WTC11 (cell line): ENCODE data around the gene ANAPC16. TPM values are rescaled to one million over a fixed set of nuclear protein-coding genes. Genes with fewer than 3 reads are reported as not detected.
A peak's percentile ranks its signal among the peaks of the same experiment; 100 is the strongest.

Experiments used
- ATAC-seq: fragments of 200-7000 bp; cut with Tn5 transposase; 2 replicates; pipeline ENCODE4 v1.10.0; 2021; ENCODE audit warnings: mild to moderate bottlenecking, moderate library complexity
- CTCF ChIA-PET: fragments of 300-600 bp; sonication (Branson Sonifier 250); formaldehyde crosslinking; loops from one replicate; lab custom pipeline; 2021; ENCODE audit warnings: antibody characterized with exemption; lab: Charles Lee
- POLR2A ChIA-PET: fragments of 350-600 bp; sonication (Branson Sonifier 250); formaldehyde crosslinking; loops from one replicate; lab custom pipeline; 2021; ENCODE audit warnings: antibody characterized with exemption; lab: Charles Lee
- DNase-seq: peaks from one replicate; pipeline ENCODE4 v3.0.0; 2021; ENCODE audit warnings: low spot score
- H3K27ac Mint-ChIP-seq: 2 replicates; pipeline ENCODE4 v1.8.0; 2021; ENCODE audit warnings: mixed read lengths
- H3K27me3 Mint-ChIP-seq: 2 replicates; pipeline ENCODE4 v1.8.0; 2021; ENCODE audit warnings: low read depth, mild to moderate bottlenecking, moderate library complexity, mixed read lengths
- H3K36me3 Mint-ChIP-seq: 2 replicates; pipeline ENCODE4 v1.8.0; 2021; ENCODE audit warnings: mixed read lengths
- H3K4me1 Mint-ChIP-seq: 2 replicates; pipeline ENCODE4 v1.8.0; 2022; ENCODE audit warnings: mixed read lengths
- H3K4me3 Mint-ChIP-seq: 2 replicates; pipeline ENCODE4 v1.8.0; 2021; ENCODE audit warnings: mild to moderate bottlenecking, moderate library complexity, mixed read lengths
- H3K9me3 Mint-ChIP-seq: 2 replicates; pipeline ENCODE4 v1.8.0; 2021; ENCODE audit warnings: mixed read lengths
- ETV6 ChIP-seq: sonication (generic); formaldehyde crosslinking; IDR thresholded peaks from 2 replicates; pipeline ENCODE4 v1.8.1; 2022; ENCODE audit warnings: mild to moderate bottlenecking, missing genetic modification reagents
- GABPB1 ChIP-seq: sonication (generic); formaldehyde crosslinking; IDR thresholded peaks from 2 replicates; pipeline ENCODE4 v1.8.1; 2023; ENCODE audit warnings: mild to moderate bottlenecking, missing genetic modification reagents
- MYBL2 ChIP-seq: sonication (generic); formaldehyde crosslinking; IDR thresholded peaks from 2 replicates; pipeline ENCODE4 v1.8.1; 2023; ENCODE audit warnings: mild to moderate bottlenecking, moderate library complexity, missing genetic modification reagents
- NFYB ChIP-seq: sonication (generic); formaldehyde crosslinking; conservative IDR thresholded peaks from 2 replicates; pipeline ENCODE4 v1.8.0; 2022; ENCODE audit warnings: low read depth, missing genetic modification reagents
- SMAD4 ChIP-seq: sonication (generic); formaldehyde crosslinking; IDR thresholded peaks from 2 replicates; pipeline ENCODE4 v1.8.0; 2022; ENCODE audit warnings: mild to moderate bottlenecking, missing genetic modification reagents
- TEAD1 ChIP-seq: sonication (generic); formaldehyde crosslinking; IDR thresholded peaks from 2 replicates; pipeline ENCODE4 v1.8.0; 2022; ENCODE audit warnings: mild to moderate bottlenecking, missing genetic modification reagents
- ZNF121 ChIP-seq: sonication (generic); formaldehyde crosslinking; IDR thresholded peaks from 2 replicates; pipeline ENCODE4 v1.8.0; 2023; ENCODE audit warnings: missing genetic modification reagents
- ZNF219 ChIP-seq: sonication (generic); formaldehyde crosslinking; IDR thresholded peaks from 2 replicates; pipeline ENCODE4 v1.8.0; 2023; ENCODE audit warnings: missing genetic modification reagents, mild to moderate bottlenecking, borderline replicate concordance
- ZNF317 ChIP-seq: sonication (generic); formaldehyde crosslinking; IDR thresholded peaks from 2 replicates; pipeline ENCODE4 v1.8.1; 2023; ENCODE audit warnings: low read depth, mild to moderate bottlenecking, moderate library complexity, missing genetic modification reagents, borderline replicate concordance
- ZNF423 ChIP-seq: fragments of 250-450 bp; sonication (Bioruptor Pico); IDR thresholded peaks from 2 replicates; pipeline ENCODE4 v2.1.2; 2022; ENCODE audit warnings: mild to moderate bottlenecking, moderate library complexity
- total RNA-seq: library from RNA; stranded (reverse); gene quantifications from 3 replicates; pipeline ENCODE4 v1.2.3, GENCODE V29; 2021
- TF ChIP-seq, protein P1 (sequence below): sonication (generic); formaldehyde crosslinking; IDR thresholded peaks from 2 replicates; pipeline ENCODE4 v1.8.1; 2022; ENCODE audit warnings: mild to moderate bottlenecking, moderate library complexity, missing genetic modification reagents
- TF ChIP-seq, protein P2 (sequence below): sonication (generic); formaldehyde crosslinking; IDR thresholded peaks from 2 replicates; pipeline ENCODE4 v1.8.1; 2022; ENCODE audit warnings: missing genetic modification reagents, borderline replicate concordance
- TF ChIP-seq, protein P3 (sequence below): sonication (generic); formaldehyde crosslinking; conservative IDR thresholded peaks from 2 replicates; pipeline ENCODE4 v1.8.1; 2022; ENCODE audit warnings: mild to moderate bottlenecking, missing genetic modification reagents
- TF ChIP-seq, protein P4 (sequence below): sonication (generic); formaldehyde crosslinking; IDR thresholded peaks from 2 replicates; pipeline ENCODE4 v1.8.0; 2023; ENCODE audit warnings: mild to moderate bottlenecking, missing genetic modification reagents
- TF ChIP-seq, protein P5 (sequence below): sonication (generic); formaldehyde crosslinking; IDR thresholded peaks from 2 replicates; pipeline ENCODE4 v1.8.0; 2022; ENCODE audit warnings: missing genetic modification reagents
- TF ChIP-seq, protein P6 (sequence below): sonication (generic); formaldehyde crosslinking; IDR thresholded peaks from 2 replicates; pipeline ENCODE4 v1.8.1; 2023; ENCODE audit warnings: mild to moderate bottlenecking, missing genetic modification reagents
- TF ChIP-seq, protein P7 (sequence below): sonication (generic); formaldehyde crosslinking; IDR thresholded peaks from 2 replicates; pipeline ENCODE4 v1.8.0; 2023; ENCODE audit warnings: missing genetic modification reagents, mild to moderate bottlenecking, borderline replicate concordance

ANAPC16 gene
- total RNA-seq, 1 experiment from 2014 or later: 52.3 TPM

DNA sequence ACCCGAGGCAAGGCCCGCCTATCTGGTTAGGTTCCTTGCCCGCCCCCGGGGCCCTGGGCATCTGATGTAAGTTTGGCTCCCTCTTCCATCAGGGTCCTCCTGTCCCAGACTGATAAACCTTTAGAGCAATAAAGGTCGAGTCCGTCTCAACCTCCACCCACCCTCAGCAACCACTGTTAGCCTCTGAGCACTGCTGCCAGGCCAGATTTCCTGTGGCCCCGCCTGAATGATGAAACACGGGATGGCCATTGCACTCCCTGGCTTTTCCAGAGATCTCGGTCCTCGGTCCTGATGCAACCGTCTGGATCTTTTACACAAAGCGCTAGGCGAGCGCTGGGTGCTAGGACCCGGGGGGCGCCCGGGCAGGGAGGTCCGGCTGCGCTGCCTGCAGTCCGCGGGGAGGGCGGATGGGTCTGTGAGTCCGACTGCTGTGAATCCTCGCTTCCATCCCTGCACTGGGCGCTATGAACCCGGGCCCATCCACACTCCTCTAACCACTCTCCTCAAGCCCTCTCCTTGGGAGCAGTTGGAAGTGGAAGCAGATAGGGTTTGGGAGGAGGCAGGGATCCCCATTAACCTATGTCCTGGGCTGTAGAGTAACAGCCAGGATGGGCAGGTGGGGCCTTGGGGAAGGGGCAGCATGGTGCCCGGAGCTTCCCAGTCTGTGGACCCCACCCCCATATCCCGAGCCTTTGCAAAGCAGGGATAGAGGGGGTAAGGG is 57.0 kb downstream of the ANAPC16 start:
- no peaks in the 10 kb centered on the region for H3K9me3 Mint-ChIP-seq
- CTCF ChIA-PET: interaction anchor here (0.7 to 5.3 kb wide), 10 partner anchors 9 to 224 kb away, joined by 3 to 75 read pairs (median 4); no protein-coding TSS in a partner anchor
- peak overlapping the region; percentile 95 for H3K4me3 Mint-ChIP-seq
- POLR2A ChIA-PET: interaction anchor here (0.6 to 5.1 kb wide), 40 partner anchors 8 to 565 kb away, joined by 3 to 182 read pairs (median 5); partner anchors contain the start of genes ANAPC16 and ASCC1
- H3K4me1 Mint-ChIP-seq: peaks cover 48% of the 10 kb centered on the region
- peaks cover 20% of the 10 kb centered on the region for H3K36me3 Mint-ChIP-seq
- H3K27ac Mint-ChIP-seq: peak overlapping the region; percentile 99
- peak; percentile 92 for DNase-seq
- peak; percentile 45 for ATAC-seq
- no peaks in the 10 kb centered on the region; the same call in 1 of the 2 replicates for H3K27me3 Mint-ChIP-seq
- TF ChIP-seq NFYB (CRISPR knock-in tag) (peak; percentile 34; the same call in 1 of the 2 replicates), SMAD4 (CRISPR knock-in tag) (peak; percentile 55; the same call in 1 of the 2 replicates), ETV6 (CRISPR knock-in tag) (0 out of 2 replicates have a peak, but pooled peaks have one; percentile 22), MYBL2 (CRISPR knock-in tag) (peak; percentile 64; the same call in 1 of the 2 replicates), TEAD1 (CRISPR knock-in tag) (peak; percentile 73; the same call in 1 of the 2 replicates), GABPB1 (CRISPR knock-in tag) (peak; percentile 100), ZNF219 (CRISPR knock-in tag) (0 out of 2 replicates have a peak, but pooled peaks have one; percentile 43), ZNF317 (0 out of 2 replicates have a peak, but pooled peaks have one; percentile 14), ZNF121 (no peak), ZNF423 (peak; percentile 76; the same call in 1 of the 2 replicates)
- TF ChIP-seq, protein P1, sequence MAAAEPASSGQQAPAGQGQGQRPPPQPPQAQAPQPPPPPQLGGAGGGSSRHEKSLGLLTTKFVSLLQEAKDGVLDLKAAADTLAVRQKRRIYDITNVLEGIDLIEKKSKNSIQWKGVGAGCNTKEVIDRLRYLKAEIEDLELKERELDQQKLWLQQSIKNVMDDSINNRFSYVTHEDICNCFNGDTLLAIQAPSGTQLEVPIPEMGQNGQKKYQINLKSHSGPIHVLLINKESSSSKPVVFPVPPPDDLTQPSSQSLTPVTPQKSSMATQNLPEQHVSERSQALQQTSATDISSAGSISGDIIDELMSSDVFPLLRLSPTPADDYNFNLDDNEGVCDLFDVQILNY (CRISPR knock-in tag): peak; percentile 55
- TF ChIP-seq, protein P2, sequence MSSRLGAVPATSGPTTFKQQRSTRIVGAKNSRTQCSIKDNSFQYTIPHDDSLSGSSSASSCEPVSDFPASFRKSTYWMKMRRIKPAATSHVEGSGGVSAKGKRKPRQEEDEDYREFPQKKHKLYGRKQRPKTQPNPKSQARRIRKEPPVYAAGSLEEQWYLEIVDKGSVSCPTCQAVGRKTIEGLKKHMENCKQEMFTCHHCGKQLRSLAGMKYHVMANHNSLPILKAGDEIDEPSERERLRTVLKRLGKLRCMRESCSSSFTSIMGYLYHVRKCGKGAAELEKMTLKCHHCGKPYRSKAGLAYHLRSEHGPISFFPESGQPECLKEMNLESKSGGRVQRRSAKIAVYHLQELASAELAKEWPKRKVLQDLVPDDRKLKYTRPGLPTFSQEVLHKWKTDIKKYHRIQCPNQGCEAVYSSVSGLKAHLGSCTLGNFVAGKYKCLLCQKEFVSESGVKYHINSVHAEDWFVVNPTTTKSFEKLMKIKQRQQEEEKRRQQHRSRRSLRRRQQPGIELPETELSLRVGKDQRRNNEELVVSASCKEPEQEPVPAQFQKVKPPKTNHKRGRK (CRISPR knock-in tag): no peak
- TF ChIP-seq, protein P3, sequence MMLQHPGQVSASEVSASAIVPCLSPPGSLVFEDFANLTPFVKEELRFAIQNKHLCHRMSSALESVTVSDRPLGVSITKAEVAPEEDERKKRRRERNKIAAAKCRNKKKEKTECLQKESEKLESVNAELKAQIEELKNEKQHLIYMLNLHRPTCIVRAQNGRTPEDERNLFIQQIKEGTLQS: 0 out of 2 replicates have a peak, but pooled peaks have one; percentile 45
- TF ChIP-seq, protein P4, sequence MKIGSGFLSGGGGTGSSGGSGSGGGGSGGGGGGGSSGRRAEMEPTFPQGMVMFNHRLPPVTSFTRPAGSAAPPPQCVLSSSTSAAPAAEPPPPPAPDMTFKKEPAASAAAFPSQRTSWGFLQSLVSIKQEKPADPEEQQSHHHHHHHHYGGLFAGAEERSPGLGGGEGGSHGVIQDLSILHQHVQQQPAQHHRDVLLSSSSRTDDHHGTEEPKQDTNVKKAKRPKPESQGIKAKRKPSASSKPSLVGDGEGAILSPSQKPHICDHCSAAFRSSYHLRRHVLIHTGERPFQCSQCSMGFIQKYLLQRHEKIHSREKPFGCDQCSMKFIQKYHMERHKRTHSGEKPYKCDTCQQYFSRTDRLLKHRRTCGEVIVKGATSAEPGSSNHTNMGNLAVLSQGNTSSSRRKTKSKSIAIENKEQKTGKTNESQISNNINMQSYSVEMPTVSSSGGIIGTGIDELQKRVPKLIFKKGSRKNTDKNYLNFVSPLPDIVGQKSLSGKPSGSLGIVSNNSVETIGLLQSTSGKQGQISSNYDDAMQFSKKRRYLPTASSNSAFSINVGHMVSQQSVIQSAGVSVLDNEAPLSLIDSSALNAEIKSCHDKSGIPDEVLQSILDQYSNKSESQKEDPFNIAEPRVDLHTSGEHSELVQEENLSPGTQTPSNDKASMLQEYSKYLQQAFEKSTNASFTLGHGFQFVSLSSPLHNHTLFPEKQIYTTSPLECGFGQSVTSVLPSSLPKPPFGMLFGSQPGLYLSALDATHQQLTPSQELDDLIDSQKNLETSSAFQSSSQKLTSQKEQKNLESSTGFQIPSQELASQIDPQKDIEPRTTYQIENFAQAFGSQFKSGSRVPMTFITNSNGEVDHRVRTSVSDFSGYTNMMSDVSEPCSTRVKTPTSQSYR (CRISPR knock-in tag): peak; percentile 47
- TF ChIP-seq, protein P5, sequence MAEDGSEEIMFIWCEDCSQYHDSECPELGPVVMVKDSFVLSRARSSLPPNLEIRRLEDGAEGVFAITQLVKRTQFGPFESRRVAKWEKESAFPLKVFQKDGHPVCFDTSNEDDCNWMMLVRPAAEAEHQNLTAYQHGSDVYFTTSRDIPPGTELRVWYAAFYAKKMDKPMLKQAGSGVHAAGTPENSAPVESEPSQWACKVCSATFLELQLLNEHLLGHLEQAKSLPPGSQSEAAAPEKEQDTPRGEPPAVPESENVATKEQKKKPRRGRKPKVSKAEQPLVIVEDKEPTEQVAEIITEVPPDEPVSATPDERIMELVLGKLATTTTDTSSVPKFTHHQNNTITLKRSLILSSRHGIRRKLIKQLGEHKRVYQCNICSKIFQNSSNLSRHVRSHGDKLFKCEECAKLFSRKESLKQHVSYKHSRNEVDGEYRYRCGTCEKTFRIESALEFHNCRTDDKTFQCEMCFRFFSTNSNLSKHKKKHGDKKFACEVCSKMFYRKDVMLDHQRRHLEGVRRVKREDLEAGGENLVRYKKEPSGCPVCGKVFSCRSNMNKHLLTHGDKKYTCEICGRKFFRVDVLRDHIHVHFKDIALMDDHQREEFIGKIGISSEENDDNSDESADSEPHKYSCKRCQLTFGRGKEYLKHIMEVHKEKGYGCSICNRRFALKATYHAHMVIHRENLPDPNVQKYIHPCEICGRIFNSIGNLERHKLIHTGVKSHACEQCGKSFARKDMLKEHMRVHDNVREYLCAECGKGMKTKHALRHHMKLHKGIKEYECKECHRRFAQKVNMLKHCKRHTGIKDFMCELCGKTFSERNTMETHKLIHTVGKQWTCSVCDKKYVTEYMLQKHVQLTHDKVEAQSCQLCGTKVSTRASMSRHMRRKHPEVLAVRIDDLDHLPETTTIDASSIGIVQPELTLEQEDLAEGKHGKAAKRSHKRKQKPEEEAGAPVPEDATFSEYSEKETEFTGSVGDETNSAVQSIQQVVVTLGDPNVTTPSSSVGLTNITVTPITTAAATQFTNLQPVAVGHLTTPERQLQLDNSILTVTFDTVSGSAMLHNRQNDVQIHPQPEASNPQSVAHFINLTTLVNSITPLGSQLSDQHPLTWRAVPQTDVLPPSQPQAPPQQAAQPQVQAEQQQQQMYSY (CRISPR knock-in tag): no peak; the same call in none of the 2 replicates
- TF ChIP-seq, protein P6, sequence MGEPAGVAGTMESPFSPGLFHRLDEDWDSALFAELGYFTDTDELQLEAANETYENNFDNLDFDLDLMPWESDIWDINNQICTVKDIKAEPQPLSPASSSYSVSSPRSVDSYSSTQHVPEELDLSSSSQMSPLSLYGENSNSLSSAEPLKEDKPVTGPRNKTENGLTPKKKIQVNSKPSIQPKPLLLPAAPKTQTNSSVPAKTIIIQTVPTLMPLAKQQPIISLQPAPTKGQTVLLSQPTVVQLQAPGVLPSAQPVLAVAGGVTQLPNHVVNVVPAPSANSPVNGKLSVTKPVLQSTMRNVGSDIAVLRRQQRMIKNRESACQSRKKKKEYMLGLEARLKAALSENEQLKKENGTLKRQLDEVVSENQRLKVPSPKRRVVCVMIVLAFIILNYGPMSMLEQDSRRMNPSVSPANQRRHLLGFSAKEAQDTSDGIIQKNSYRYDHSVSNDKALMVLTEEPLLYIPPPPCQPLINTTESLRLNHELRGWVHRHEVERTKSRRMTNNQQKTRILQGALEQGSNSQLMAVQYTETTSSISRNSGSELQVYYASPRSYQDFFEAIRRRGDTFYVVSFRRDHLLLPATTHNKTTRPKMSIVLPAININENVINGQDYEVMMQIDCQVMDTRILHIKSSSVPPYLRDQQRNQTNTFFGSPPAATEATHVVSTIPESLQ (CRISPR knock-in tag): no peak
- TF ChIP-seq, protein P7, sequence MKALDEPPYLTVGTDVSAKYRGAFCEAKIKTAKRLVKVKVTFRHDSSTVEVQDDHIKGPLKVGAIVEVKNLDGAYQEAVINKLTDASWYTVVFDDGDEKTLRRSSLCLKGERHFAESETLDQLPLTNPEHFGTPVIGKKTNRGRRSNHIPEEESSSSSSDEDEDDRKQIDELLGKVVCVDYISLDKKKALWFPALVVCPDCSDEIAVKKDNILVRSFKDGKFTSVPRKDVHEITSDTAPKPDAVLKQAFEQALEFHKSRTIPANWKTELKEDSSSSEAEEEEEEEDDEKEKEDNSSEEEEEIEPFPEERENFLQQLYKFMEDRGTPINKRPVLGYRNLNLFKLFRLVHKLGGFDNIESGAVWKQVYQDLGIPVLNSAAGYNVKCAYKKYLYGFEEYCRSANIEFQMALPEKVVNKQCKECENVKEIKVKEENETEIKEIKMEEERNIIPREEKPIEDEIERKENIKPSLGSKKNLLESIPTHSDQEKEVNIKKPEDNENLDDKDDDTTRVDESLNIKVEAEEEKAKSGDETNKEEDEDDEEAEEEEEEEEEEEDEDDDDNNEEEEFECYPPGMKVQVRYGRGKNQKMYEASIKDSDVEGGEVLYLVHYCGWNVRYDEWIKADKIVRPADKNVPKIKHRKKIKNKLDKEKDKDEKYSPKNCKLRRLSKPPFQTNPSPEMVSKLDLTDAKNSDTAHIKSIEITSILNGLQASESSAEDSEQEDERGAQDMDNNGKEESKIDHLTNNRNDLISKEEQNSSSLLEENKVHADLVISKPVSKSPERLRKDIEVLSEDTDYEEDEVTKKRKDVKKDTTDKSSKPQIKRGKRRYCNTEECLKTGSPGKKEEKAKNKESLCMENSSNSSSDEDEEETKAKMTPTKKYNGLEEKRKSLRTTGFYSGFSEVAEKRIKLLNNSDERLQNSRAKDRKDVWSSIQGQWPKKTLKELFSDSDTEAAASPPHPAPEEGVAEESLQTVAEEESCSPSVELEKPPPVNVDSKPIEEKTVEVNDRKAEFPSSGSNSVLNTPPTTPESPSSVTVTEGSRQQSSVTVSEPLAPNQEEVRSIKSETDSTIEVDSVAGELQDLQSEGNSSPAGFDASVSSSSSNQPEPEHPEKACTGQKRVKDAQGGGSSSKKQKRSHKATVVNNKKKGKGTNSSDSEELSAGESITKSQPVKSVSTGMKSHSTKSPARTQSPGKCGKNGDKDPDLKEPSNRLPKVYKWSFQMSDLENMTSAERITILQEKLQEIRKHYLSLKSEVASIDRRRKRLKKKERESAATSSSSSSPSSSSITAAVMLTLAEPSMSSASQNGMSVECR: 0 out of 2 replicates have a peak, but pooled peaks have one; percentile 36
